GM19099 (cell line): Measurements from ENCODE around the gene RAD51AP2.

Experiments used
- POLR2A ChIP-seq: IDR thresholded peaks from 3 replicates; pipeline ENCODE4 v1.6.1; 2011; ENCODE audit warnings: low read depth; ENCODE audit not compliant: insufficient read length; ENCODE audit errors: extremely low read depth

The RAD51AP2 gene

GRCh38 chr2:17540093-17540812 is 22.0 kb upstream of the RAD51AP2 start, which contains the start of gene VSNL1:
VSNL1 (plus strand) TSS chr2:17540696; CDS start chr2:17592075, 51,379 bp downstream.
- no peak for TF ChIP-seq POLR2A

GRCh38 chr2:17539611-17540092 is 21.4 kb upstream of the RAD51AP2 start:
- no peak for TF ChIP-seq POLR2A

GRCh38 chr2:17538844-17539554 is 20.8 kb upstream of the RAD51AP2 start:
- no peak for TF ChIP-seq POLR2A

GRCh38 chr2:17538022-17538843 is 20.0 kb upstream of the RAD51AP2 start:
- no peak for TF ChIP-seq POLR2A

GRCh38 chr2:17536416-17536815 is 18.2 kb upstream of the RAD51AP2 start:
- TF ChIP-seq POLR2A, result no peak

- TF ChIP-seq POLR2A, result no peak
Measured at GRCh38 chr2:17533546-17533945, 15.3 kb upstream of the RAD51AP2 start.

- no peak for TF ChIP-seq POLR2A
Measured at GRCh38 chr2:17529771-17530170, 11.5 kb upstream of the RAD51AP2 start.

- no peak for TF ChIP-seq POLR2A
Measured at GRCh38 chr2:17522303-17522702, 4.1 kb upstream of the RAD51AP2 start.

GRCh38 chr2:17521621-17522020 is 3.4 kb upstream of the RAD51AP2 start:
- no peak for TF ChIP-seq POLR2A

GRCh38 chr2:17520761-17521160 is 2.5 kb upstream of the RAD51AP2 start:
- no peak for TF ChIP-seq POLR2A

- no peak for TF ChIP-seq POLR2A
Measured at GRCh38 chr2:17519486-17519885, 1.2 kb upstream of the RAD51AP2 start.

- TF ChIP-seq POLR2A, result no peak
Measured at GRCh38 chr2:17517481-17518211, 594 bp downstream of the RAD51AP2 start.

GRCh38 chr2:17515652-17516051 is 2.6 kb downstream of the RAD51AP2 start:
- no peak for TF ChIP-seq POLR2A

GRCh38 chr2:17506736-17507616 is 11.3 kb downstream of the RAD51AP2 start:
- no peak for TF ChIP-seq POLR2A
